NOMO-1 treated with DMSO at 0.1 percent for 48 hours (cell line): ENCODE data around the gene NDUFB1.

Source experiments
- DNase-seq: peaks from one replicate; lab custom pipeline; 2025; ENCODE audit not compliant: unreplicated experiment; lab: John Stamatoyannopoulos, UW

NDUFB1 gene

GRCh38 chr14:92121670-92122350 lies at the start of gene NDUFB1, which contains the start of gene CPSF2:
NDUFB1 (minus strand) TSS chr14:92121706; CDS start chr14:92117637, 4,069 bp downstream.
CPSF2 (plus strand) TSS chr14:92121969; CDS start chr14:92130985, 9,016 bp downstream.
- DNase-seq: peak; percentile 85

DNA sequence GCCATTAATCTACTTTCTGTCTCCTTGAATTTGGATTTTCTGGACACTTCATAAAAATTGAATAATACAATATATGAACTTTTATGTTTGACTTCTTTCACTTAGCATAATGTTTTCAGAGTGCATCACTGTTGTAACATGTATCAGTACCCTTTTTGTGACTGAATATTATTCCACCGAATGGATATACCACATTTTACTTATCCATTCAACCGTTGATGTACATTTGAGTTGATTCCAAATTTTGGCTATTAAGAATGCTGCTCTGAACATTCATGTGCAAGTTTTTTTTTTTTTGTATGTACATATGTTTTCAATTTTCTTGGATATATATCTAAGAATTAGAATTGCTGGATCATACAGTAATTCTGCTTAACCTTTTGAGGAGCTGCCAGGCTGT lies 43.5 kb upstream of the NDUFB1 start:
- DNase-seq: no peak

- no peak for DNase-seq
Observed at GRCh38 chr14:92161521-92161920, 40.0 kb upstream of the NDUFB1 start.

- peak; percentile 46 for DNase-seq
Observed at GRCh38 chr14:92160619-92161018, 39.1 kb upstream of the NDUFB1 start.

DNA sequence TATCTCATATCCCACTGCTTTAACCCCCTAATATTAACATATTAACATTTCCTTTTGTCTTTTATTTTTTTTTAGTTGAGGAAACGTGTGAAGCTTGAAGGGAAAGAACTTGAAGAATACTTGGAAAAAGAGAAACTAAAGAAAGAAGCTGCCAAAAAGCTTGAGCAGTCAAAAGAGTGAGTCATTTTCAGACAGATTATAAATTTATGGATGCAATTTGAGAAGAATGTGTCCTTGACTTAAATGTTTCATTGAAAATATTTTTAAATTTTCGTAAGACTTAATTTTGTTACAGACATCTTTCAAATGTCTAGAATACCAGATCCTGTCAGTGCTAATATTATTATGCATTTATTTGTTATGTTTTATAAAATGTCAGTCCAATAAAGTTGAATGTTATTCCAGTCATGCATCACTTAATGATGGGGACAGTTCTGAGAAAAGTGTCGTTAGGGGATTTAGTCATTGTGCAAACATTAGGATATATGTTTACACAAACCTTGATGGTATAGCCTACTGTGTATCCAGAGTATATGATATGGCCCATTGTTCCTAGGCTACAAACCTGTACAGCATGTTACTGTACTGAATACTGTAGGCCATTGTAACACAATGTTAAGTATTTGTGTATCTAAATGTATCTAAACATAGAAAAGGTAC lies 32.9 kb upstream of the NDUFB1 start:
- DNase-seq: no peak

- DNase-seq: no peak
Observed at GRCh38 chr14:92153581-92153980, 32.1 kb upstream of the NDUFB1 start.

DNA sequence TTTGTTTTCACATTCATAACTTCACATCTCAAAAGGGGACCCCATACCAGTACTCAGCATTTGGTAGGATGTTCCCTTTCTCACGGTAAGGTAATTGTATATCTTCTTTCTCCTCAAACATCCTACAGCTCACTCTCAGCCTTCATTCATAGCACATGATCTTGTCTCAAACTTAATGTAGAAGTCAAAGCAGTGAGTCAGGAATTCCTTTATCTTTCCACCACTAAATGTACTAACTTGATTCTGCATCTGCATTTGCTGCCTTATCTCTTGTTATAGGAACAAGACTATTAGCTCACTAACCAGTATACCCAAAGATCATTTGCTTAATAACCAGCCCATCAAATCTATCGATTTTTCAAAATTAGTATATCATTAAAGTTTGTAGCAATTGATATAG lies 23.2 kb upstream of the NDUFB1 start:
- DNase-seq: no peak

DNA sequence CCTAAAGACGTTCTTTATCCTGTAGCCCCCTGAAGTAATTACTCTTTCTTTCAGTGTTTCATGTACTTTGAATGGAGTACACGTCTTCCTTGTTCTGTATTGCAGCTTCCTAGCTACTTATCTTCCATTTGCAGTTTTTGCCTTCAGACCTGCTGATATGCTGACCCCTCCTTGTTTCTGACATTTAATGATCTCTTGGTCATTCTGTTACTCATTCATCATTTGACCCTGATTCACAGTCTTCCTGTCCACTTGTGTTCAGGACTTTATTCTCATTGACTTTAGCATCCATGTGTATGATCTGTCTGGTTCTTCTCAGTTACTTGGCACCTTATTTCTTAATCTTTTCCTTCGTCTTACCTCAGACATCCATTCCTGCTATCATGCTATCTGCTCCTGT lies 22.5 kb upstream of the NDUFB1 start:
- no peak for DNase-seq

DNA sequence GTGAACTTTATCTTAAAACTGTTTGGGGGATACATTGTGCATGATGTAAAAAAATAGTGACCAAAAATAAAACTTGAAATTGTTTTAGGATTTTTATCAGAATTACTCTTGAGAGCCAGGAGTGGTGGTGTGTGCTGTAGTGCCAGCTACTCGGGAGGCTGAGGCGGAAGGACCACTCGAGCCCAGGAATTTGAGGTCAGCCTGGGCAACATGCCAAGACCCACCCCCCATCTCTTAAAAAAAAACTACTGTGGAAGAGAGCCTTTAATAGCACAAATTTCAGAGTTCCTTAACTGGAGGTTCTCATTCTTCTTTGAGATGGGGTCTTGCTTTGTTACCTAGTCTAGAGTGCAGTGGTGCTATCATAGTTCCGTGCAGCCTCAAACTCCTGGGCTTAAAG lies 21.8 kb upstream of the NDUFB1 start:
- no peak for DNase-seq

GRCh38 chr14:92135269-92135668 lies 13.8 kb upstream of the NDUFB1 start:
- peak; percentile 27 for DNase-seq

- no peak for DNase-seq
Observed at GRCh38 chr14:92134456-92134855, 12.9 kb upstream of the NDUFB1 start.

DNA sequence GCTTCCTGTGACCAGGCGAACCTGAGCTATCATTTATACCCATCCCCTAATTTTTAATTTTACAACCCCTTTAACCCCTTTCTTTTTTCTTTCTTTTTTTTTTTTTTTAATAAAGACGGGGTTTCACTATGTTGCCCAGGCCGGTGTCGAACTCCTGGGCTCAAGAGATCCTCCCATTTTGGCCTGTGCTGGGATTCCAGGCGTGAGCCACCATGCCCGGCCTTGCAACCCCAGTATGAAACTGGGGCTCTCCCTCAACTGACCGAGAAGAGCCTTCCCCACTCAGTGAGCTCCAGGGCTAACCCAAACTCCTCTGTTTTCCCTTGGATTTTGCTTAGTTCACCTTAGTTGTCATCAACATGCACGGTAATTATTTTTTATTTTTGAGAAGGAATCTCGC lies 1.3 kb upstream of the NDUFB1 start:
- DNase-seq: no peak

GRCh38 chr14:92122351-92122677 lies 808 bp upstream of the NDUFB1 start:
- peak; percentile 40 for DNase-seq

GRCh38 chr14:92121207-92121669 lies 268 bp downstream of the NDUFB1 start:
- peak; percentile 11 for DNase-seq

DNA sequence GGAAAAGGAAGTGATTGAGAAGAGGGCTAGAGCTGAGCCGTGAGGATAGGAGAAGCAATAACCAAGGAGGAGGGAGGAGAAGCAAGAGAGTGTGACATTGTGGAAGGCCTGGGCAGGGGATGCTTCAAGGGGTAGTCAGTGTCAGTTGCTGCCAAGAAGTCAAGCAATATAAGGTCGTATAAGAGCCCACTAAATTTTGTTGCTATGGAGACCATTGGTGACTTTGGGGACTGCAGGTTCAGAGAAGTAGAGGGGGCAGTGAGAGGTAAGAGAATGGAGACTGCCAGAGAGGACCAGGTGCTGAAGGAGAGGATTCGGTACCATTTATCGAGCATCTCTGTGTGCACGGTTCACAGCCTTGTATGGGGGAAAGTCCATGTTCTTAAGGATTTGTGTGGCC lies 12.0 kb downstream of the NDUFB1 start:
- DNase-seq: no peak

DNA sequence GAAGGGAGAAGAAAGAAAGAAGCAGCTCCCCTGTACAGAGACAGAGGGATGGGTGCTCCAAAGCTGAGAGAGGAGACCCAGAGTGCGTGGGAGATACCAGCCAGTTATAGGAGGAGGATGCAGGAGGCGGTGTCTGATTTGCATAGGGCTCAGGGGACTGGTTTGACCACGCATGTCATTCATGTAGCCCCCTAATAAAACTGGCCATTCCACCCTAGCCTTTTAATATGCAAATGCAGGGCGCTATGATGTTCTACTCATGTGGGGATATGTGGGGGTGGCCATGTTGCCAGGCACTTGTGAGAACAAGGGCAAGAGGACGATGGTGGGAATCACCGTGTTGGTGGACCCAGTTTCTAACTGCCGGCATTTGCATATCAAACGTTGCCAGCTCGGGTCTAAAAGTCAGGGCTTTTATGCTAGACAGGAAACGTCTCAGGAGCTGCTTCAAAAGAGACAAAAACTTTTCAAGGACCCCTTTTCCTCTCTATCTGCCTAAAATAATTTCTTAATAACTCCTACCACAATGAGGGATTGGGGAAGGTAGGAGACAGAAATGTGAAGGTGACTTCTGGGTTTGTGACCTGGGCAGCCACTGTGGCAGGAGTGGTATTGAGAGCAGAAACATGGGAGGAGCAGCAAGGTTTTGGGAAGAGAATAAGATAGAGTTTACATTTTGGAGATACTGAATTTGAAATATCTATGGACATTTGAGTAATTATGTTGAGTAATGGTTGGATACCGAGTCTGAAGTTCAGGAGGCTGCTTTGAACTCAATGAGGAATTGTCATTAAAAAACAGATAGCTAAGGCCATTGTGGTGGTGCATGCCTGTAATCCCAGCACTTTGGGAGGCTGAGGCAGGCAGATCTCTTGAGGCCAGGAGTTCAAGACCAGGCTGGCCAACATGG lies 12.9 kb downstream of the NDUFB1 start:
- no peak for DNase-seq

GRCh38 chr14:92106143-92106926 lies 15.2 kb downstream of the NDUFB1 start, which contains the start of gene ATXN3:
ATXN3 (minus strand) TSS chr14:92106582; CDS start chr14:92106552, 30 bp downstream.
- peak; percentile 97 for DNase-seq

DNA sequence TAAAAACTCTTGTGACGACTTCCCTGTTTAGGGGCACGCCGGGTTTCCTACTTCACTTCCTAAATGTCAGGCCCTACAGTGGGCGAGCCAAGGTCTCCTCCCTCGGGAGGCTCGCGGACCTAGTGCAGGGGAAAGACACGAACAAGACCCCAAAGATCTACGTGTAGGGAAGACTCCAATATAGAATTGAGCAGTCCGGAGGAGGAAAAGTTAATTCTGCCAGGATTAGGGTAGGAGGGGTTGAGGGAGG lies 15.7 kb downstream of the NDUFB1 start:
- DNase-seq: peak; percentile 50

- peak; percentile 50 for DNase-seq
Observed at GRCh38 chr14:92105073-92105892, 16.2 kb downstream of the NDUFB1 start.

GRCh38 chr14:92103363-92103989 lies 18.0 kb downstream of the NDUFB1 start:
- peak; percentile 8 for DNase-seq
